CD8-positive, alpha-beta memory T cell (primary cell): ENCODE measurements around the gene SLC9C2. TPM values are rescaled to one million over a fixed set of nuclear protein-coding genes. Genes with fewer than 3 reads are reported as not detected.
"Not testable (repeated sequence)": the region's sequence is repeated elsewhere in the genome, so short reads cannot be mapped to it uniquely, and the experiment has no call there.

ENCODE experiments used
- CTCF ChIA-PET: fragments of 350-600 bp; sonication (Branson Sonifier 250); formaldehyde crosslinking; loops from one replicate; lab custom pipeline; 2021; ENCODE audit warnings: antibody characterized with exemption; lab: Charles Lee
- POLR2A ChIA-PET: fragments of 350-600 bp; sonication (Branson Sonifier 250); formaldehyde crosslinking; loops from one replicate; lab custom pipeline; 2021; ENCODE audit warnings: antibody characterized with exemption; lab: Charles Lee
- DNase-seq, 5 donors: peaks; one replicate each; pipeline versions ENCODE4 v3.0.0 to v3.0.0-alpha.2; 2020 to 2022; ENCODE audit warnings: mixed read lengths in 1 of 5
- H3K27ac ChIP-seq: one replicate; pipeline ENCODE4 v1.7.0; 2013; ENCODE audit warnings: low read depth, mild to moderate bottlenecking, low read length, moderate library complexity
- H3K27me3 ChIP-seq: 2 replicates; pipeline ENCODE4 v1.7.0; 2013; ENCODE audit warnings: low read length, mild to moderate bottlenecking; ENCODE audit not compliant: insufficient read depth, poor library complexity, severe bottlenecking
- H3K36me3 ChIP-seq: 2 replicates; pipeline ENCODE4 v1.7.0; 2013; ENCODE audit warnings: mild to moderate bottlenecking, low read length, moderate library complexity; ENCODE audit not compliant: insufficient read depth
- H3K4me1 ChIP-seq: 2 replicates; pipeline ENCODE4 v1.7.0; 2013; ENCODE audit warnings: mild to moderate bottlenecking, low read length, moderate library complexity; ENCODE audit not compliant: insufficient read depth
- H3K4me3 ChIP-seq: 2 replicates; pipeline ENCODE4 v1.7.0; 2013; ENCODE audit warnings: mild to moderate bottlenecking, low read length
- H3K9me3 ChIP-seq: 2 replicates; pipeline ENCODE4 v1.7.0; 2013; ENCODE audit warnings: mild to moderate bottlenecking, low read length
- H3K27ac Mint-ChIP-seq, 8 donors: one replicate each; pipeline ENCODE4 v1.8.0; 2020 to 2021; ENCODE audit warnings: mixed read lengths in 8 of 8, mild to moderate bottlenecking in 6 of 8, inconsistent platforms in 3 of 8, moderate library complexity in 3 of 8
- H3K27me3 Mint-ChIP-seq, 2 donors: one replicate each; pipeline ENCODE4 v1.8.0; 2020 to 2021; ENCODE audit warnings: mixed read lengths in 2 of 2, mild to moderate bottlenecking in 1 of 2, moderate library complexity in 1 of 2
- H3K36me3 Mint-ChIP-seq, 3 donors: one replicate each; pipeline ENCODE4 v1.8.0; 2020 to 2021; ENCODE audit warnings: mixed read lengths in 3 of 3, inconsistent platforms in 1 of 3, mild to moderate bottlenecking in 1 of 3
- H3K4me1 Mint-ChIP-seq, 3 donors: one replicate each; pipeline ENCODE4 v1.8.0; 2020 to 2021; ENCODE audit warnings: mixed read lengths in 3 of 3, inconsistent platforms in 1 of 3, mild to moderate bottlenecking in 1 of 3
- H3K4me3 Mint-ChIP-seq, 7 donors: one replicate each; pipeline ENCODE4 v1.8.0; 2020 to 2021; ENCODE audit warnings: mixed read lengths in 7 of 7, mild to moderate bottlenecking in 6 of 7, moderate library complexity in 4 of 7, inconsistent platforms in 2 of 7
- H3K9me3 Mint-ChIP-seq, 5 donors: one replicate each; pipeline ENCODE4 v1.8.0; 2020 to 2022; ENCODE audit warnings: mixed read lengths in 5 of 5, mild to moderate bottlenecking in 3 of 5, moderate library complexity in 2 of 5, inconsistent platforms in 1 of 5
- polyA plus RNA-seq: library from polyadenylated mRNA; unstranded; fragments of 300-500 nt; fragmentation: Illumina TruSeq; gene quantifications from one replicate; pipeline ENCODE4 v1.2.3, GENCODE V29; 2021
- total RNA-seq, 2 experiments: library from RNA; stranded (reverse); gene quantifications; one replicate each; pipeline ENCODE4 v1.2.3, GENCODE V29; 2021

Gene SLC9C2
- total and polyA plus RNA-seq, 3 experiments from 2014 or later: not detected

- H3K9me3 ChIP-seq: no peaks in the 10 kb centered on the region
- POLR2A ChIA-PET: interaction anchor here (0.6 to 2.8 kb wide), 7 partner anchors 12 to 1285 kb away, joined by 3 to 15 read pairs (median 5); partner anchors contain the start of genes CENPL, DARS2, GAS5 and KLHL20
- peaks cover 6 to 54% (median 20%) of the 10 kb centered on the region in 3 donors for H3K36me3 Mint-ChIP-seq
- peak overlapping the region; percentile 79 for H3K4me3 ChIP-seq
- H3K36me3 ChIP-seq: peaks cover 20% of the 10 kb centered on the region
- H3K27me3 ChIP-seq: no peaks in the 10 kb centered on the region
- no peaks in the 10 kb centered on the region for H3K9me3 Mint-ChIP-seq
- no peak for DNase-seq
- CTCF ChIA-PET: interaction anchor here (1.5 to 4.3 kb wide), 2 partner anchors 43 to 48 kb away, joined by 3 to 30 read pairs; no protein-coding TSS in a partner anchor
- peaks cover 40% of the 10 kb centered on the region for H3K4me1 ChIP-seq
- H3K27ac ChIP-seq: peak overlapping the region; percentile 92
- no peaks in the 10 kb centered on the region for H3K27me3 Mint-ChIP-seq
- H3K27ac Mint-ChIP-seq: peak overlapping the region; percentile 70 to 94 (median 85)
- H3K4me1 Mint-ChIP-seq: peaks cover 57 to 77% (median 76%) of the 10 kb centered on the region in 3 donors
- H3K4me3 Mint-ChIP-seq: peak overlapping the region; percentile 88 to 97 (median 93)
Measured at GRCh38 chr1:173478094-173478674, 124.7 kb downstream of the SLC9C2 start.

GRCh38 chr1:173477286-173478093 lies 125.4 kb downstream of the SLC9C2 start, which contains the start of gene PRDX6:
TSS of gene PRDX6 (plus strand) at chr1:173477335. CDS start at chr1:173477398, 63 bp downstream.
- peak within 1 kb of the TSS; percentile 92 to 97 (median 94) for H3K27ac Mint-ChIP-seq
- H3K36me3 Mint-ChIP-seq: peaks cover 6 to 48% (median 17%) of the 10 kb centered on the region in 3 donors
- H3K27me3 Mint-ChIP-seq: no peaks in the 10 kb centered on the region

DNA sequence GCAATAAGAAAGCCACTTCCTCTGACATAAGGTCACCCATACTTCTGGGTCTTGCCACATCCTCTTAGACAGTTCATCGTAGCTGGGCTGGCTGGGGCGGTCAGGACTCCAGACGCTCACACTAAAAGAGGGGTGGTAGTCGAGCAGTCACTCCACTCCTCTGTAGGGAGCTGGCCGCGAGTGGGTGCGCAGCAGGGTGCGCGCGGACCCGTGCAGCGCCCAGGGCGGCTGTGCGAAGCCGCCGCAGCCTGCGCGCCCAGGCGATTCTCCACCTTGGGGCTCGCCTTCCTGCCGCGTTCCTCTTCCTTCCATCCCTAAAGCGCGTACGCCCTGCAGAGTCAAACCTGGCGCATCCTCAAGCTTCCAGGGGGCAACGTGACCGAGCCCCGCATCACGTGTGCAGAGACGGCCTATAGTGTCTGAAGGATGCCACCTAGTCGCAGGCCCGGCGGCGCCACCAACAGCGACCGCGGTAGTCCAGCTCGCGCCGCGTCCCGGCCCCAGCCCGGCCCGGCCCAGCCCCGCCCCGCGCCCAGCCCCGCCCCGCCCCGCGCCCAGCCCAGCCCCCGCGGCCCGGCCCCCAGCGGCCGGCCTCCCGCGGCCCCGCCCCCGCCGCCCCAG lies 126.1 kb downstream of the SLC9C2 start:
- no peaks in the 10 kb centered on the region for H3K9me3 ChIP-seq
- H3K4me1 ChIP-seq: peaks cover 40% of the 10 kb centered on the region
- Mint-ChIP-seq H3K27me3 (no peaks in the 10 kb centered on the region), H3K36me3 (peaks cover 8 to 47% (median 16%) of the 10 kb centered on the region in 3 donors), H3K4me1 (peaks cover 58 to 79% (median 76%) of the 10 kb centered on the region in 3 donors), H3K27ac (peak overlapping the region; percentile 92 to 97 (median 94)), H3K4me3 (peak overlapping the region; percentile 88 to 97 (median 93)), H3K9me3 (peaks cover 0 to 5% (median 5%) of the 10 kb centered on the region in 5 donors)
- POLR2A ChIA-PET: interaction anchor here (0.9 to 2.8 kb wide), 10 partner anchors 9 to 683 kb away, joined by 3 to 15 read pairs (median 4); partner anchors contain the start of genes CENPL, DARS2, GAS5 and KLHL20
- peak; percentile 78 to 89 (median 80) for DNase-seq
- peak overlapping the region; percentile 93 for H3K27ac ChIP-seq
- H3K27me3 ChIP-seq: no peaks in the 10 kb centered on the region
- peak overlapping the region; percentile 93 for H3K4me3 ChIP-seq
- peaks cover 11% of the 10 kb centered on the region for H3K36me3 ChIP-seq
- CTCF ChIA-PET: interaction anchor here (0.8 to 4.3 kb wide), 6 partner anchors 41 to 732 kb away, joined by 3 to 30 read pairs (median 4); partner anchors contain the start of gene KLHL20

More at GRCh38 chr1:173477286-173478093, 125.4 kb downstream of the SLC9C2 start, which contains the start of gene PRDX6:
- Mint-ChIP-seq H3K4me1 (peaks cover 58 to 79% (median 78%) of the 10 kb centered on the region in 3 donors), H3K9me3 (no peaks in the 10 kb centered on the region), H3K4me3 (peak within 1 kb of the TSS; percentile 88 to 97 (median 93))
- POLR2A ChIA-PET: interaction anchor here (0.6 to 2.8 kb wide), 12 partner anchors 8 to 1285 kb away, joined by 3 to 15 read pairs (median 4); partner anchors contain the start of genes CENPL, DARS2, GAS5 and KLHL20
- CTCF ChIA-PET: interaction anchor here (0.8 to 4.3 kb wide), 5 partner anchors 42 to 733 kb away, joined by 3 to 30 read pairs (median 4); partner anchors contain the start of gene KLHL20
- Histone ChIP-seq H3K27ac (peak within 1 kb of the TSS; percentile 93), H3K36me3 (peaks cover 14% of the 10 kb centered on the region), H3K4me1 (peaks cover 40% of the 10 kb centered on the region), H3K27me3 (no peaks in the 10 kb centered on the region), H3K4me3 (peak within 1 kb of the TSS; percentile 93), H3K9me3 (no peaks in the 10 kb centered on the region)
- DNase-seq: peak in 4 of 5 donors; percentile 79 to 90 (median 81)

GRCh38 chr1:173476197-173476664 lies 126.6 kb downstream of the SLC9C2 start:
- no peaks in the 10 kb centered on the region for H3K9me3 ChIP-seq
- no peak for DNase-seq
- POLR2A ChIA-PET: interaction anchor here (0.8 to 2.8 kb wide), 11 partner anchors 9 to 684 kb away, joined by 3 to 15 read pairs (median 4); partner anchors contain the start of genes CENPL, DARS2, GAS5 and KLHL20
- peak overlapping the region; percentile 32 to 97 (median 93) for H3K27ac Mint-ChIP-seq
- no peaks in the 10 kb centered on the region for H3K27me3 Mint-ChIP-seq
- H3K27ac ChIP-seq: peak overlapping the region; percentile 93
- CTCF ChIA-PET: interaction anchor here (1.0 to 4.3 kb wide), 4 partner anchors 46 to 731 kb away, joined by 3 to 30 read pairs (median 4); partner anchors contain the start of gene KLHL20
- H3K36me3 ChIP-seq: peaks cover 6% of the 10 kb centered on the region
- peak overlapping the region; percentile 88 to 97 (median 90) for H3K4me3 Mint-ChIP-seq
- H3K4me1 ChIP-seq: peaks cover 40% of the 10 kb centered on the region
- peak overlapping the region; percentile 93 for H3K4me3 ChIP-seq
- no peaks in the 10 kb centered on the region for H3K27me3 ChIP-seq
- peaks cover 58 to 76% (median 73%) of the 10 kb centered on the region in 3 donors for H3K4me1 Mint-ChIP-seq
- H3K9me3 Mint-ChIP-seq: peaks cover 0 to 10% (median 6%) of the 10 kb centered on the region in 5 donors
- H3K36me3 Mint-ChIP-seq: peaks cover 13 to 47% (median 15%) of the 10 kb centered on the region in 3 donors

GRCh38 chr1:173475564-173476196 lies 127.2 kb downstream of the SLC9C2 start:
- ChIA-PET CTCF (interaction anchor here (1.2 to 4.3 kb wide), 3 partner anchors 45 to 731 kb away, joined by 3 to 30 read pairs (median 4); no protein-coding TSS in a partner anchor), POLR2A (interaction anchor here (0.8 to 2.8 kb wide), 2 partner anchors 392 to 657 kb away, joined by 3 to 15 read pairs; partner anchors contain the start of genes GAS5 and ZBTB37)
- no peak for DNase-seq
- peaks cover 58 to 73% (median 72%) of the 10 kb centered on the region in 3 donors for H3K4me1 Mint-ChIP-seq
- H3K36me3 Mint-ChIP-seq: peaks cover 14 to 43% (median 17%) of the 10 kb centered on the region in 3 donors
- peaks cover 0 to 10% (median 7%) of the 10 kb centered on the region in 5 donors for H3K9me3 Mint-ChIP-seq
- Histone ChIP-seq H3K36me3 (peaks cover 5% of the 10 kb centered on the region), H3K27ac (peak overlapping the region; percentile 93), H3K9me3 (peaks cover 2% of the 10 kb centered on the region), H3K4me1 (peaks cover 40% of the 10 kb centered on the region), H3K27me3 (no peaks in the 10 kb centered on the region), H3K4me3 (peak overlapping the region; percentile 93)
- peak overlapping the region; percentile 88 to 97 (median 90) for H3K4me3 Mint-ChIP-seq
- peak overlapping the region; percentile 32 to 97 (median 93) for H3K27ac Mint-ChIP-seq
- H3K27me3 Mint-ChIP-seq: no peaks in the 10 kb centered on the region

GRCh38 chr1:173474780-173475421 lies 128.0 kb downstream of the SLC9C2 start:
- H3K27me3 ChIP-seq, DNase-seq, H3K27ac ChIP-seq, H3K27me3 Mint-ChIP-seq, POLR2A ChIA-PET, H3K9me3 ChIP-seq, H3K36me3 ChIP-seq: not testable (repeated sequence)
- peak overlapping the region; percentile 56 to 95 (median 66) for H3K4me3 Mint-ChIP-seq
- H3K4me3 ChIP-seq: peak overlapping the region; percentile 93
- H3K9me3 Mint-ChIP-seq: peaks cover 5 to 18% (median 14%) of the 10 kb centered on the region in 5 donors
- peaks cover 36% of the 10 kb centered on the region for H3K4me1 ChIP-seq
- CTCF ChIA-PET: interaction anchor here (4.3 kb wide), 1 partner anchor 44 kb away, joined by 30 read pairs; no protein-coding TSS in a partner anchor
- H3K36me3 Mint-ChIP-seq: peaks cover 17 to 43% (median 25%) of the 10 kb centered on the region in 3 donors
- H3K27ac Mint-ChIP-seq: peak overlapping the region in 6 of 8 donors; percentile 15 to 86 (median 58)
- H3K4me1 Mint-ChIP-seq: peaks cover 54 to 70% (median 66%) of the 10 kb centered on the region in 3 donors
